ENCODE data around the gene MITF.

Gene MITF

GRCh38 chr3:69963643-69964042 lies 224.4 kb downstream of the MITF start:
- DNase-seq (ENCODE audit: low spot score), result no peak

GRCh38 chr3:69967156-69967555 lies 227.9 kb downstream of the MITF start:
- DNase-seq (ENCODE audit: low spot score), result peak; percentile 32

GRCh38 chr3:69970827-69971226 lies 231.6 kb downstream of the MITF start:
- no peak for DNase-seq (ENCODE audit: low spot score)

- DNase-seq (ENCODE audit: low spot score), result no peak
These were observed 233.4 kb downstream of the MITF start for GRCh38 chr3:69972672-69973071.

GRCh38 chr3:69976021-69976420 lies 236.8 kb downstream of the MITF start:
- no peak for DNase-seq (ENCODE audit: low spot score)

GRCh38 chr3:69983546-69984265 lies 244.4 kb downstream of the MITF start:
- no peak for DNase-seq (ENCODE audit: low spot score)

GRCh38 chr3:69985266-69985665 lies 246.0 kb downstream of the MITF start:
- DNase-seq (ENCODE audit: low spot score), result no peak

GRCh38 chr3:69986419-69986818 lies 247.2 kb downstream of the MITF start:
- no peak for DNase-seq (ENCODE audit: low spot score)

- no peak for DNase-seq (ENCODE audit: low spot score)
These were observed 248.6 kb downstream of the MITF start for GRCh38 chr3:69987833-69988232.

GRCh38 chr3:69993757-69994156 lies 254.5 kb downstream of the MITF start:
- no peak for DNase-seq (ENCODE audit: low spot score)

- no peak for DNase-seq (ENCODE audit: low spot score)
These were observed 255.7 kb downstream of the MITF start for GRCh38 chr3:69994919-69995318.

- DNase-seq (ENCODE audit: low spot score), result peak; percentile 33
These were observed 258.5 kb downstream of the MITF start for GRCh38 chr3:69997631-69998307.

- DNase-seq (ENCODE audit: low spot score), result peak; percentile 47
These were observed 259.5 kb downstream of the MITF start for GRCh38 chr3:69998759-69999139.

- no peak for DNase-seq (ENCODE audit: low spot score)
These were observed 260.1 kb downstream of the MITF start, which contains the start of gene SAMMSON for GRCh38 chr3:69999140-70000027. Gene SAMMSON (plus strand): TSS chr3:69999733.

- DNase-seq (ENCODE audit: low spot score), result peak; percentile 47
These were observed 260.8 kb downstream of the MITF start for GRCh38 chr3:70000028-70000410.

GRCh38 chr3:70000563-70001081 lies 261.4 kb downstream of the MITF start:
- peak; percentile 91 for DNase-seq (ENCODE audit: low spot score)

GRCh38 chr3:70003119-70003518 lies 263.9 kb downstream of the MITF start:
- no peak for DNase-seq (ENCODE audit: low spot score)

- DNase-seq (ENCODE audit: low spot score), result no peak
These were observed 266.8 kb downstream of the MITF start for GRCh38 chr3:70006089-70006488.

- no peak for DNase-seq (ENCODE audit: low spot score)
These were observed 271.1 kb downstream of the MITF start for GRCh38 chr3:70010346-70010745.

- no peak for DNase-seq (ENCODE audit: low spot score)
These were observed 272.3 kb downstream of the MITF start for GRCh38 chr3:70011582-70011981.
